PC-9 (cell line): ENCODE results near the gene GRK2.

Experiments
- CTCF ChIP-seq: fragments of 200-600 bp; sonication (generic); conservative IDR thresholded peaks from 2 replicates; pipeline ENCODE4 v1.6.1; 2017; ENCODE audit warnings: mixed run types, antibody characterized with exemption, mild to moderate bottlenecking, moderate library complexity
- EZH2 ChIP-seq: fragments of 200-600 bp; sonication (generic); IDR thresholded peaks from 2 replicates; pipeline ENCODE4 v1.8.0; 2017; ENCODE audit warnings: antibody characterized with exemption, low read depth

DNA sequence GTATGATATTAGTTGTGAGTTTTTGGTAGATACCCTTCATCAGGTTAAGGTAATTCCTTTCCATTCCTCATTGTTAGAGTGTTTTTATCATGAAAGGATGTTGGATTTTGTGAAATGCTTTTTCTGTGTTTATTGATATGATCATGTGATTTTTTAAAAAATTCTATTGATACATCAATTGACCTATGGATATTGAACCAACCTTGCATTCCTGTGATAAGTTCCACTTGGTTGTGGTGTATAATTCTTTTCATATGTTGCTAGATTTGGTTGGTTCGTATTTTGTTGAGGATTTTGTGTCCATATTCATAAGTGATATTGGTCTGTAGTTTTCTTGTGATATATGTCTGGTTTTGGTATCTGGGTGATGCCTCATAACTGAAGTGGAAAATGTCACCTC is 29.6 kb downstream of the GRK2 start:
- no peak for TF ChIP-seq CTCF
- no peak for TF ChIP-seq EZH2
